Measurements from ENCODE around the gene CTNNA1.

The CTNNA1 gene

DNA sequence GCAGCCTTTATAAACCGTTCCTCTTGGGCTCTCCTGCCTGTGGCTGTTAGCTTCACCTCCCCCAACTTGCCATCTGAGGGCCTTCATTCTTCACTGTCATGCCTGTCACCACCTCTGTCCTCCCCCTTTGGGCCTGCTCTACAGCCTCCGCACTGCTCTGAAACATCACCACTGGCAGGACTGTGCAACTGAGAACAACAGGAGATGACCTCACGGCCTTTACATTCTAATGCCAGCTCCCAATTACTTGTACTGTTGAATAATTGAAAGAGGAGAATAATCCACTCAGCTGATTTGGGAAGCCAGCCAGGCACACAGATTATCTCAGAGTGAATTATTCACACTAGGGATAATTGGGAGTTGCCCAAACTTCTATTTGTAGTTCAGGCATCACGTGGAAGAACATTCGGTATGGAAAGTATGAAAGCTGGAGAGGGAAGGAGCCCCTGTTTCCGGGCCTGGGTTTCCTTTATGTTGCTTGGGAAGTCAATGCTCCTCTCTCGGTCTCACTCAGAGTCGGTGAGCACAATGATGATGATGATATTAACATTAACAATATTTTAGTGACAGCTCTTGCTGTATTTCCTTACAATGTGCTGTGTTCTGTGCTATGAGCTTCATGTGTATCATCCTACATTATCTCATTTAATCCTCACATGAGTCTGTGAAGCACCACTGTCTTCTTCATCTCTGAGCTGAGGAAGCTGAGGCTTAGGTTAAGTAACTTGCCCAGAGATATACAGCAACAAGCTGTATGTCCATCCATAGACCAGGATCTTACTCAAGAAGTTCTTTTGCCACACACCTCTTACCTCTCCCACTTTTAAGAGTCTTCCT is 221.2 kb downstream of the CTNNA1 start:
- TF ChIP-seq, protein P1, sequence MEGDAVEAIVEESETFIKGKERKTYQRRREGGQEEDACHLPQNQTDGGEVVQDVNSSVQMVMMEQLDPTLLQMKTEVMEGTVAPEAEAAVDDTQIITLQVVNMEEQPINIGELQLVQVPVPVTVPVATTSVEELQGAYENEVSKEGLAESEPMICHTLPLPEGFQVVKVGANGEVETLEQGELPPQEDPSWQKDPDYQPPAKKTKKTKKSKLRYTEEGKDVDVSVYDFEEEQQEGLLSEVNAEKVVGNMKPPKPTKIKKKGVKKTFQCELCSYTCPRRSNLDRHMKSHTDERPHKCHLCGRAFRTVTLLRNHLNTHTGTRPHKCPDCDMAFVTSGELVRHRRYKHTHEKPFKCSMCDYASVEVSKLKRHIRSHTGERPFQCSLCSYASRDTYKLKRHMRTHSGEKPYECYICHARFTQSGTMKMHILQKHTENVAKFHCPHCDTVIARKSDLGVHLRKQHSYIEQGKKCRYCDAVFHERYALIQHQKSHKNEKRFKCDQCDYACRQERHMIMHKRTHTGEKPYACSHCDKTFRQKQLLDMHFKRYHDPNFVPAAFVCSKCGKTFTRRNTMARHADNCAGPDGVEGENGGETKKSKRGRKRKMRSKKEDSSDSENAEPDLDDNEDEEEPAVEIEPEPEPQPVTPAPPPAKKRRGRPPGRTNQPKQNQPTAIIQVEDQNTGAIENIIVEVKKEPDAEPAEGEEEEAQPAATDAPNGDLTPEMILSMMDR (IDR thresholded peaks at IDR 0.05; ENCODE audit: extremely low read depth, missing control alignments) = no peak
- DNase-seq (ENCODE audit: low spot score) = no peak

GRCh38 chr5:138975098-138975847 is 222.0 kb downstream of the CTNNA1 start:
- TF ChIP-seq, protein P1 (IDR thresholded peaks at IDR 0.05; ENCODE audit: extremely low read depth, missing control alignments) = no peak
- DNase-seq (ENCODE audit: low spot score) = no peak

DNA sequence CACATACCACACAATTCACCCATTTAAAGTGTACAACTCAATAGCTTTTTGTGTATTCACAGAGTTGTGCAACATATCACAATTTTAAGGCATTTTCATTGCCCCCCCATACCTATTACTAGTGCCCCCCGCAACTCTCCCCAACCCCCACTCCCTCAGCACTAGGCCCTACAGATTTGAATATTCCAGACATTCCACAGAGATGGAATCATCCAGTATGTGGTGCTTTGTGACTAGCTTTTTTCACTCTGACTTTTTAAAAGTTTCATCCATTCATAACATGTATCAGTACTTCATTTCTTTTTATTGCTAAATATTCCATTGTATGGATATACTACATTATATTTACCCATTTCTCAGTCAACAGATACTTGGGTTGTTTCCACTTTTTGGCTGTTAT is 224.9 kb downstream of the CTNNA1 start:
- TF ChIP-seq, protein P1 (IDR thresholded peaks at IDR 0.05; ENCODE audit: extremely low read depth, missing control alignments) = no peak

DNA sequence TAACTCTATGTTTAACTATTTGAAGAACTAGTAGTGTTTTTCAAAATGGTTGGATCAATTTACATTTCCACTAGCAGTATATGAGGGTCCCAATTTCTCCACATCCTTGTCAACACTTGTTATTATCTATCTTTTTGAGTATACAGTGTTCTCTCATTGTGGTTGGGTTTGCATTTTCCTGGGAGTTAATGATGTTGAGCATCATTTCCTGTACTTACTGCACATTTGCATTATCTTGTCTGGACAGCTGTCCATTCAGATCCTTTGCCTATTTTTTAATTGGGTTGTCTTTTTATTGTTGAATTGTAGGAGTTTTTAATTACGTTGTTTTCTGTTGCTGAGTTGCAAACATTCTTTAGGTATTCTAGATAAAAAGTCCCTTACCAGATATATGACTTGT is 225.4 kb downstream of the CTNNA1 start:
- DNase-seq (ENCODE audit: low spot score) = no peak
- TF ChIP-seq, protein P1 (IDR thresholded peaks at IDR 0.05; ENCODE audit: extremely low read depth, missing control alignments) = no peak

More for the DNA sequence above, 224.9 kb downstream of the CTNNA1 start:
- DNase-seq (ENCODE audit: low spot score) = no peak

DNA sequence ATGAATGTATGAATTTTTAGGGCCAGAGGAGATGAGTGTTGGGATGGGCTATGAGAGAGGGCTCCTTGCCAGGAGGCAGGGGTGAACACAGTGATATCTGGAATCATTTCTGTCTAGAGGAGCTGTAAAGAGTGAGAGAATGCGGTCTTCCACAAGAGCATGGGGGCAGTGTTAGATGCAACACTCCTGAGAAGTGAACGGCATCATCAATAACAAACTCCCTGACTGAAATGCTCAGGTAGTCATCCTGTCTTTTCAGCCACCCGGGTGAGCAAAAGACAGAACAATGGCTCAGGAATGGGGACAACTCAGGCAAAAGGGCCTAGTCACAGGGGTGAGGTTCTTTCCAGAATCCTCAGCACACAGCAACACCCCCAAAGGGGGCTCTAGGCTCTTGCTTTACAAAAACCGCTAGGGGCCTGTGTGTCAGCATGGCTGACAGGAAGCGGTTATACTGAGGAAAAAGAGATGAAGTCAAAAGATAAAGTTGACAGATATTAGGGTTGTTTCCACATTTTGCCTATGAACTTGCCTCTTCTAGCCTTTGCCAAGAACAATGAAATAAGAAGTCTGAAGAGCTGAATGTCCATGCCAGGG is 226.6 kb downstream of the CTNNA1 start:
- TF ChIP-seq, protein P1 (IDR thresholded peaks at IDR 0.05; ENCODE audit: extremely low read depth, missing control alignments) = no peak
- DNase-seq (ENCODE audit: low spot score) = no peak

GRCh38 chr5:138980441-138980840 is 227.2 kb downstream of the CTNNA1 start:
- TF ChIP-seq, protein P1 (IDR thresholded peaks at IDR 0.05; ENCODE audit: extremely low read depth, missing control alignments) = no peak
- DNase-seq (ENCODE audit: low spot score) = no peak

- no peak for DNase-seq (ENCODE audit: low spot score)
- TF ChIP-seq, protein P1 (IDR thresholded peaks at IDR 0.05; ENCODE audit: extremely low read depth, missing control alignments) = no peak
These were observed 227.9 kb downstream of the CTNNA1 start for GRCh38 chr5:138981131-138981530.
